H54 (cell line): ENCODE measurements around the gene LMO3.
A peak's percentile ranks its signal among the peaks of the same experiment; 100 is the strongest.
"Not testable (repeated sequence)": the region's sequence is repeated elsewhere in the genome, so short reads cannot be mapped to it uniquely, and the experiment has no call there.

ENCODE experiments used
- DNase-seq: peaks from one replicate; pipeline ENCODE4 v3.0.0; 2011; ENCODE audit warnings: low spot score, mixed read lengths; ENCODE audit not compliant: insufficient read length
- FAIRE-seq: peaks from 3 replicates; lab custom pipeline; 2011; peaks lifted over from hg19 to GRCh38; lab: Jason Lieb, UNC
- POLR2A ChIP-seq: IDR thresholded peaks from 2 replicates; pipeline ENCODE4 v1.6.1; 2011; ENCODE audit warnings: low read depth, mild to moderate bottlenecking, low read length

The LMO3 gene

GRCh38 chr12:16552301-16552700 is 53.7 kb downstream of the LMO3 start:
- DNase-seq (no peak), FAIRE-seq (no peak)
- no peak for TF ChIP-seq POLR2A

- DNase-seq (no peak), FAIRE-seq (no peak)
- no peak for TF ChIP-seq POLR2A
Measured at GRCh38 chr12:16545836-16546235, 60.1 kb downstream of the LMO3 start.

- DNase-seq (no peak), FAIRE-seq (no peak)
- no peak for TF ChIP-seq POLR2A
Measured at GRCh38 chr12:16542586-16542985, 63.4 kb downstream of the LMO3 start.

- not testable (repeated sequence) for FAIRE-seq, DNase-seq
Measured at GRCh38 chr12:16537652-16538051, 68.3 kb downstream of the LMO3 start.

DNA sequence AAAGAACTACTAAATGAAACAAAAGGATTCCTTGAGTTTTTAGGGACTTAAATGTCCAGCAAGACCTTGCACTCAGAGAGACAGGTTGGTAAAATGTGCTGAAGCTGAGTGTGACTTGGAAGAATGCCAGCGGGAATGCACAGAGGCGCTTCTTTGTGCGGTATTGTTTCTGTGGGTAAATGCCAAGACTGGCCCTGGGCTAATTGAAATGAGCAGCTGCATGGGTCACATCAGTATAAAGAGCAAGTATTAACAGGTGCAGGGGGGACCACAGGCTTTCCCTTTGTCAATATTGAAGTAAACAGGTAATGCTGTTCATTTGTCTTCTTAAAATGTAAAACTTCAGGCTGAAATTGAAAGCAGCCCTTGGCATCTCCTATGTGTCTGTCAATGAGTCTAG is 74.3 kb downstream of the LMO3 start:
- no peak for TF ChIP-seq POLR2A
- no peak for DNase-seq
- no peak for FAIRE-seq

DNA sequence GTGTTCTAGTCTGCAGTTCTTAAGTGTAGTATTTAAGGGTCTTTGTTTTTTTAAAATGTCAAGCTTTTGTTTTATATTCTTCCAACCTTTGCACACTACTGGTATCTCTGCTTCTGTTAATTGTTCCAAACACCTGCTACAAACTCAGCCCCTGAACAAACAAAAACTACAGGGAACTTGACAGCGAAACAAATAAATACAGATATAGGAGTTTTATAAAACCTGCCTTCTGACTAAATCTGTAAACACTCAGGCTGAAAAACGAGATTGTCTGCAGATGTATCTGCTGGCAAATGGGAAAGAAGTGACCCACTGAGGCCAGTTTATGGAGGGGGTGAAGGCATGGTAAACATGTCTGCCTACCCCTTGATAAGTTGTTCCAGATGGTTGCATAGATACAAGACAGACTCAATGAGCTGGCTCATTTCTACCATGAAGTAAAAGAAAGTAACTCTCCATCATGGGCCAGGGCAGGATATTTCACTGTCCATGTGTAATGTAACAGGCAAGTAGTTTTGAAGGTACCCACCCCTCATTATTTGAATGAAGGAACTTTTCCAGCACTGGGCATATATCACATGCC is 75.6 kb downstream of the LMO3 start:
- no peak for TF ChIP-seq POLR2A
- DNase-seq, result no peak
- FAIRE-seq, result no peak

- FAIRE-seq, result peak; percentile 15
- no peak for TF ChIP-seq POLR2A
- no peak for DNase-seq
Measured at GRCh38 chr12:16526693-16527092, 79.3 kb downstream of the LMO3 start.

GRCh38 chr12:16524378-16524777 is 81.6 kb downstream of the LMO3 start:
- no peak for FAIRE-seq
- no peak for TF ChIP-seq POLR2A
- DNase-seq, result no peak

- no peak for DNase-seq
- FAIRE-seq, result no peak
- TF ChIP-seq POLR2A, result no peak
Measured at GRCh38 chr12:16523951-16524331, 82.0 kb downstream of the LMO3 start.

DNA sequence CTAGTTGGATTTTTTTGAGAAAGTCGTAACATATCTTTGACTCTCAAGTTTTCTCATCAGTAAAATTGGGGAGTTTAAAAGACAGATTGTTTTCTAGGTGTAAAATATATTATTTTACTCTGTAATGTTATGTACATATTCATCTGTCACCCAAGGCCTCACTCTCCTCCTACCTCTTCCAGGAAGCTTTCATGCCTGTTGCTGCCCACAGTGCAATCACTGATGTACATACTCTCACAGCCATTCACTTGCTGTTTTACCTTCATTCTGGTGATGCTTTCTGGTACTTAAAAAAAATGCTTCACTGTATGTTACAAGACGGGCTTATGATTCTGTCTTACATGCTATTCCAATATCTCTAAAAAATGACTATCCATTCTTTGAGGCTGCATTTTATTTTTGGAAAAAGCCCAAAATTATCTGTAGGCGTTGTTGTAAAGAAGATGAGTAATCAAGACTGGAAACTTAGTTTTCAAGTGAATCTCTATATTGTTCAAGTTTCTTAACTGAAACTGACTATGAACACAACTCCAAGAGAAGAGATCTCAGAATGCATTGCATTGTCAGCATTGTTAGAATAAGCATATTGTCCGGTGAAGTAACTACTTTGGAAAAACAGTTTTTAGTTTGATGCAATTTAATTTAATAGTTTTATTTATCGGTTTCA is 82.5 kb downstream of the LMO3 start:
- no peak for TF ChIP-seq POLR2A
- no peak for DNase-seq
- no peak for FAIRE-seq

- DNase-seq (no peak), FAIRE-seq (no peak)
- no peak for TF ChIP-seq POLR2A
Measured at GRCh38 chr12:16520328-16520727, 85.6 kb downstream of the LMO3 start.

DNA sequence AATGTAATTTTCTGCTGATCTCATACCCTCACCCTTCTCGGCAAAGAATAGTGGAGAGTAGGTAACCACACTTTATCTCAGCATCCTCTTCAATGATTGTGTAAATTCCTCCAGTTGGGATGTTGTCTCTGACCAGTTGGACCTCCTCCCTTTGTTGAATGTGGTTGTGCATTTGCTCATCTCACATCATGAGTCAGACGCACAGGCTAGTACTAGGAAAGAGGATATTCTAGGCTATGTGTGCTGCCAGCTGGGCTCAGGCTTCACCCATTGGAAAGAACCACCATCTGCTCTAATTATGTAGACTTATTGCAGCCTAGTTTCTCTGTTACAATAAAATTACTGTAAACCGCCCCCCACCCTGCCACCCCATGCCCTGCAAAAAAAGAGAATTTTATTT is 90.3 kb downstream of the LMO3 start:
- FAIRE-seq (no peak), DNase-seq (no peak)
- TF ChIP-seq POLR2A, result no peak

DNA sequence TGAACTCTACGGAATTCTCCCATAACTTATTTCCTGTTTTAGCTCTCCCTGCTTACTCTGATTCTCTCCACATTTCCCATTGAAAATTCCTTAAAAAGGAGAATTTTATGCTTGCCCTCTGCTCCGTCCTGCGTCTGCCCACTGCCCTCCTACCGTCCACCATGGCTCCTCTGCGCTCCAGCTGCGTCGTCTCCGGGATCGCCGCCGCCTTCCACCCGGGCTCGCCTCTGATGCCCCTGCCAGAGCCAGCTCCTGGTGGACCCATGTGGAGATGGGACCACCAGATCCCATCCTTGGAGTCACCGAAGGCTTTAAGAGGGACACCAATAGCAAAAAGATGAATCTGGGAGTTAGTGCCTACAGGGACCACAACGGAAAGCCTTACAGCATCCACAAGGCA is 92.7 kb downstream of the LMO3 start:
- FAIRE-seq (no peak), DNase-seq (no peak)
- no peak for TF ChIP-seq POLR2A

GRCh38 chr12:16509411-16509810 is 96.6 kb downstream of the LMO3 start:
- FAIRE-seq, result no peak
- DNase-seq, result no peak
- no peak for TF ChIP-seq POLR2A

- TF ChIP-seq POLR2A, result no peak
- DNase-seq (no peak), FAIRE-seq (no peak)
Measured at GRCh38 chr12:16506394-16506793, 99.6 kb downstream of the LMO3 start.
